Activated naive CD4-positive, alpha-beta T cell treated with anti-CD3 and anti-CD28 coated beads, Interleukin-2, amount 10 ng/mL, durations not matched to agents 7 days and 5 days (primary cell): ENCODE measurements around the gene IFNL1.

Experiments
- CTCF ChIA-PET: fragments of 350-600 bp; sonication (Branson Sonifier 250); formaldehyde crosslinking; loops from one replicate; lab custom pipeline; 2021; ENCODE audit warnings: antibody characterized with exemption; lab: Charles Lee
- DNase-seq: peaks from one replicate; pipeline ENCODE4 v3.0.0-alpha.2; 2020
- H3K27ac Mint-ChIP-seq: one replicate; pipeline ENCODE4 v1.8.0; 2021; ENCODE audit warnings: mild to moderate bottlenecking, moderate library complexity, mixed read lengths
- H3K27me3 Mint-ChIP-seq: one replicate; pipeline ENCODE4 v1.8.0; 2021; ENCODE audit warnings: mild to moderate bottlenecking, mixed read lengths
- H3K36me3 Mint-ChIP-seq: one replicate; pipeline ENCODE4 v1.8.0; 2021; ENCODE audit warnings: mixed read lengths
- H3K4me1 Mint-ChIP-seq: one replicate; pipeline ENCODE4 v1.8.0; 2021; ENCODE audit warnings: mixed read lengths
- H3K4me3 Mint-ChIP-seq: one replicate; pipeline ENCODE4 v1.8.0; 2021; ENCODE audit warnings: mild to moderate bottlenecking, moderate library complexity, mixed read lengths
- H3K9me3 Mint-ChIP-seq: one replicate; pipeline ENCODE4 v1.8.0; 2021; ENCODE audit warnings: mixed read lengths

IFNL1 gene

GRCh38 chr19:39296906-39297305 lies 699 bp downstream of the IFNL1 start:
- no peaks in the 10 kb centered on the region for H3K9me3 Mint-ChIP-seq
- peaks cover 37% of the 10 kb centered on the region for H3K4me1 Mint-ChIP-seq
- no peak overlapping the region for H3K4me3 Mint-ChIP-seq
- CTCF ChIA-PET, result interaction anchor here (0.9 kb wide), 1 partner anchor 9 kb away, joined by 3 read pairs; no protein-coding TSS in a partner anchor
- no peaks in the 10 kb centered on the region for H3K36me3 Mint-ChIP-seq
- no peak overlapping the region for H3K27ac Mint-ChIP-seq
- no peak for DNase-seq
- H3K27me3 Mint-ChIP-seq, result peaks cover 29% of the 10 kb centered on the region

- Mint-ChIP-seq H3K27me3 (peaks cover 27% of the 10 kb centered on the region), H3K4me3 (peak overlapping the region; percentile 26), H3K4me1 (peaks cover 37% of the 10 kb centered on the region), H3K36me3 (no peaks in the 10 kb centered on the region), H3K27ac (peak overlapping the region; percentile 15), H3K9me3 (no peaks in the 10 kb centered on the region)
- peak; percentile 77 for DNase-seq
- CTCF ChIA-PET, result no interaction called here
These were observed 1.9 kb downstream of the IFNL1 start for GRCh38 chr19:39297931-39298634.

GRCh38 chr19:39299404-39299803 lies 3.2 kb downstream of the IFNL1 start:
- Mint-ChIP-seq H3K36me3 (no peaks in the 10 kb centered on the region), H3K27ac (peak overlapping the region; percentile 31), H3K9me3 (no peaks in the 10 kb centered on the region), H3K27me3 (peaks cover 28% of the 10 kb centered on the region), H3K4me1 (peaks cover 37% of the 10 kb centered on the region), H3K4me3 (no peak overlapping the region)
- CTCF ChIA-PET, result interaction anchor here (0.7 to 1.1 kb wide), 2 partner anchors 10 to 19 kb away, joined by 3 to 4 read pairs; no protein-coding TSS in a partner anchor
- no peak for DNase-seq

- no peak for DNase-seq
- Mint-ChIP-seq H3K27me3 (peaks cover 28% of the 10 kb centered on the region), H3K27ac (peak overlapping the region; percentile 31), H3K36me3 (no peaks in the 10 kb centered on the region), H3K4me3 (no peak overlapping the region), H3K9me3 (no peaks in the 10 kb centered on the region), H3K4me1 (peaks cover 37% of the 10 kb centered on the region)
- CTCF ChIA-PET, result interaction anchor here (0.7 to 1.1 kb wide), 2 partner anchors 10 to 20 kb away, joined by 3 to 4 read pairs; no protein-coding TSS in a partner anchor
These were observed 3.6 kb downstream of the IFNL1 start for GRCh38 chr19:39299832-39300231.

GRCh38 chr19:39301021-39301420 lies 4.8 kb downstream of the IFNL1 start:
- peaks cover 32% of the 10 kb centered on the region for H3K27me3 Mint-ChIP-seq
- CTCF ChIA-PET, result no interaction called here
- H3K9me3 Mint-ChIP-seq, result no peaks in the 10 kb centered on the region
- no peaks in the 10 kb centered on the region for H3K36me3 Mint-ChIP-seq
- H3K4me3 Mint-ChIP-seq, result no peak overlapping the region
- DNase-seq, result no peak
- peaks cover 36% of the 10 kb centered on the region for H3K4me1 Mint-ChIP-seq
- no peak overlapping the region for H3K27ac Mint-ChIP-seq

GRCh38 chr19:39301562-39301961 lies 5.4 kb downstream of the IFNL1 start:
- CTCF ChIA-PET, result no interaction called here
- H3K4me1 Mint-ChIP-seq, result peaks cover 30% of the 10 kb centered on the region
- no peaks in the 10 kb centered on the region for H3K36me3 Mint-ChIP-seq
- no peak overlapping the region for H3K27ac Mint-ChIP-seq
- peaks cover 28% of the 10 kb centered on the region for H3K27me3 Mint-ChIP-seq
- DNase-seq, result no peak
- no peaks in the 10 kb centered on the region for H3K9me3 Mint-ChIP-seq
- no peak overlapping the region for H3K4me3 Mint-ChIP-seq

- CTCF ChIA-PET, result interaction anchor here (0.7 to 0.9 kb wide), 3 partner anchors 9 to 39 kb away, joined by 3 to 4 read pairs (median 3); partner anchors contain the start of gene SAMD4B
- Mint-ChIP-seq H3K27ac (no peak overlapping the region), H3K9me3 (no peaks in the 10 kb centered on the region), H3K36me3 (peaks cover 4% of the 10 kb centered on the region), H3K4me3 (no peak overlapping the region), H3K4me1 (peaks cover 13% of the 10 kb centered on the region), H3K27me3 (peaks cover 15% of the 10 kb centered on the region)
- DNase-seq, result no peak
These were observed 7.4 kb downstream of the IFNL1 start for GRCh38 chr19:39303373-39304184.

- CTCF ChIA-PET, result no interaction called here
- H3K4me3 Mint-ChIP-seq, result no peak overlapping the region
- no peak overlapping the region for H3K27ac Mint-ChIP-seq
- H3K9me3 Mint-ChIP-seq, result no peaks in the 10 kb centered on the region
- H3K36me3 Mint-ChIP-seq, result peaks cover 8% of the 10 kb centered on the region
- DNase-seq, result no peak
- peaks cover 15% of the 10 kb centered on the region for H3K27me3 Mint-ChIP-seq
- peaks cover 10% of the 10 kb centered on the region for H3K4me1 Mint-ChIP-seq
These were observed 7.9 kb downstream of the IFNL1 start for GRCh38 chr19:39304185-39304513.

GRCh38 chr19:39304701-39305571 lies 8.7 kb downstream of the IFNL1 start:
- Mint-ChIP-seq H3K27ac (no peak overlapping the region), H3K9me3 (no peaks in the 10 kb centered on the region), H3K4me3 (no peak overlapping the region), H3K4me1 (peaks cover 3% of the 10 kb centered on the region), H3K27me3 (peaks cover 15% of the 10 kb centered on the region), H3K36me3 (peaks cover 13% of the 10 kb centered on the region)
- no peak for DNase-seq
- CTCF ChIA-PET, result interaction anchor here (0.9 to 1.1 kb wide), 2 partner anchors 8 to 23 kb away, joined by 3 read pairs; partner anchors contain the start of gene IFNL1

- CTCF ChIA-PET, result interaction anchor here (1.1 kb wide), 1 partner anchor 9 kb away, joined by 3 read pairs; the partner anchor contains the start of gene IFNL1
- DNase-seq, result no peak
- H3K27me3 Mint-ChIP-seq, result peaks cover 11% of the 10 kb centered on the region
- no peak overlapping the region for H3K4me3 Mint-ChIP-seq
- peaks cover 13% of the 10 kb centered on the region for H3K36me3 Mint-ChIP-seq
- H3K4me1 Mint-ChIP-seq, result no peaks in the 10 kb centered on the region
- no peaks in the 10 kb centered on the region for H3K9me3 Mint-ChIP-seq
- no peak overlapping the region for H3K27ac Mint-ChIP-seq
These were observed 9.9 kb downstream of the IFNL1 start for GRCh38 chr19:39306075-39306474.

- Mint-ChIP-seq H3K9me3 (no peaks in the 10 kb centered on the region), H3K27me3 (peaks cover 11% of the 10 kb centered on the region), H3K36me3 (peaks cover 18% of the 10 kb centered on the region), H3K27ac (no peak overlapping the region), H3K4me1 (no peaks in the 10 kb centered on the region), H3K4me3 (no peak overlapping the region)
- CTCF ChIA-PET, result no interaction called here
- DNase-seq, result no peak
These were observed 11.0 kb downstream of the IFNL1 start for GRCh38 chr19:39307046-39307821.

GRCh38 chr19:39307822-39308530 lies 11.8 kb downstream of the IFNL1 start:
- no peak for DNase-seq
- H3K27ac Mint-ChIP-seq, result no peak overlapping the region

More at GRCh38 chr19:39307822-39308530, 11.8 kb downstream of the IFNL1 start:
- H3K27me3 Mint-ChIP-seq, result peaks cover 11% of the 10 kb centered on the region
- peaks cover 21% of the 10 kb centered on the region for H3K36me3 Mint-ChIP-seq
- H3K4me1 Mint-ChIP-seq, result no peaks in the 10 kb centered on the region
- no peaks in the 10 kb centered on the region for H3K9me3 Mint-ChIP-seq
- no peak overlapping the region for H3K4me3 Mint-ChIP-seq
- CTCF ChIA-PET, result no interaction called here
